GM18868 (cell line): ENCODE measurements around the gene DCUN1D2.
"Not testable (repeated sequence)": the region's sequence is repeated elsewhere in the genome, so short reads cannot be mapped to it uniquely, and the experiment has no call there.

Experiments
- ATAC-seq: cut with Tn5 transposase; IDR thresholded peaks from one replicate; pipeline ENCODE4 v1.9.1; 2021; ENCODE audit warnings: mild to moderate bottlenecking, moderate library complexity; ENCODE audit not compliant: unreplicated experiment

Gene DCUN1D2

GRCh38 chr13:113468029-113468428 lies 22.5 kb downstream of the DCUN1D2 start:
- no peak for ATAC-seq

- ATAC-seq: no peak
Measured at GRCh38 chr13:113466383-113466782, 24.1 kb downstream of the DCUN1D2 start.

GRCh38 chr13:113465300-113465699 lies 25.2 kb downstream of the DCUN1D2 start:
- ATAC-seq: no peak

- ATAC-seq: no peak
Measured at GRCh38 chr13:113464476-113464875, 26.0 kb downstream of the DCUN1D2 start.

GRCh38 chr13:113461022-113461751 lies 29.3 kb downstream of the DCUN1D2 start:
- ATAC-seq: no peak

- no peak for ATAC-seq
Measured at GRCh38 chr13:113460599-113460998, 29.9 kb downstream of the DCUN1D2 start.

GRCh38 chr13:113460064-113460555 lies 30.4 kb downstream of the DCUN1D2 start:
- ATAC-seq: no peak

GRCh38 chr13:113458253-113459065 lies 32.1 kb downstream of the DCUN1D2 start:
- no peak for ATAC-seq

- no peak for ATAC-seq
Measured at GRCh38 chr13:113457510-113457909, 33.0 kb downstream of the DCUN1D2 start.

- ATAC-seq: no peak
Measured at GRCh38 chr13:113456116-113456702, 34.3 kb downstream of the DCUN1D2 start.

GRCh38 chr13:113455384-113455783 lies 35.1 kb downstream of the DCUN1D2 start:
- no peak for ATAC-seq

GRCh38 chr13:113454936-113455335 lies 35.6 kb downstream of the DCUN1D2 start:
- no peak for ATAC-seq

- no peak for ATAC-seq
Measured at GRCh38 chr13:113452942-113453901, 37.3 kb downstream of the DCUN1D2 start, which contains the start of gene ADPRHL1. TSS of gene ADPRHL1 (minus strand) at chr13:113453488. CDS start at chr13:113453437, 51 bp downstream.

- ATAC-seq: no peak
Measured at GRCh38 chr13:113452466-113452865, 38.0 kb downstream of the DCUN1D2 start.

GRCh38 chr13:113451951-113452421 lies 38.5 kb downstream of the DCUN1D2 start:
- ATAC-seq: no peak

- ATAC-seq: not testable (repeated sequence)
Measured at GRCh38 chr13:113450861-113451620, 39.5 kb downstream of the DCUN1D2 start.

- not testable (repeated sequence) for ATAC-seq
Measured at GRCh38 chr13:113450348-113450744, 40.2 kb downstream of the DCUN1D2 start.

GRCh38 chr13:113449693-113450347 lies 40.7 kb downstream of the DCUN1D2 start:
- ATAC-seq: no peak
